IPS-15b (cell line): ENCODE measurements around the gene VTN.

Experiments
- H3K27me3 ChIP-seq: one replicate; pipeline ENCODE4 v1.6.1; 2013; ENCODE audit warnings: low read length; ENCODE audit not compliant: control insufficient read depth, insufficient read depth
- H3K36me3 ChIP-seq: one replicate; pipeline ENCODE4 v1.6.1; 2013; ENCODE audit warnings: low read length; ENCODE audit not compliant: control insufficient read depth, insufficient read depth
- H3K4me1 ChIP-seq: one replicate; pipeline ENCODE4 v1.6.1; 2013; ENCODE audit warnings: mild to moderate bottlenecking, low read length; ENCODE audit not compliant: control insufficient read depth, insufficient read depth
- H3K4me3 ChIP-seq: one replicate; pipeline ENCODE4 v1.5.1; 2013; ENCODE audit warnings: low read depth, low read length
- H3K9ac ChIP-seq: one replicate; pipeline ENCODE4 v1.6.1; 2013; ENCODE audit warnings: low read depth, mild to moderate bottlenecking, low read length
- H3K9me3 ChIP-seq: one replicate; pipeline ENCODE4 v1.6.1; 2013; ENCODE audit warnings: mild to moderate bottlenecking, low read length; ENCODE audit not compliant: control insufficient read depth, insufficient read depth

Gene VTN

GRCh38 chr17:28379814-28380801, 10.0 kb upstream of the VTN start:
- no peaks in the 10 kb centered on the region for H3K36me3 ChIP-seq
- H3K9me3 ChIP-seq: no peaks in the 10 kb centered on the region
- no peak overlapping the region for H3K9ac ChIP-seq
- peaks cover 78% of the 10 kb centered on the region for H3K27me3 ChIP-seq
- H3K4me3 ChIP-seq: no peak overlapping the region
- no peaks in the 10 kb centered on the region for H3K4me1 ChIP-seq

- Histone ChIP-seq H3K4me3 (peak overlapping the region; percentile 85), H3K9me3 (no peaks in the 10 kb centered on the region), H3K4me1 (peaks cover 10% of the 10 kb centered on the region), H3K9ac (no peak overlapping the region), H3K36me3 (no peaks in the 10 kb centered on the region), H3K27me3 (peaks cover 38% of the 10 kb centered on the region)
These were observed 2.8 kb upstream of the VTN start for GRCh38 chr17:28372945-28373274.

GRCh38 chr17:28372203-28372944, 2.3 kb upstream of the VTN start:
- H3K9ac ChIP-seq: no peak overlapping the region
- no peaks in the 10 kb centered on the region for H3K36me3 ChIP-seq
- peaks cover 37% of the 10 kb centered on the region for H3K27me3 ChIP-seq
- H3K9me3 ChIP-seq: no peaks in the 10 kb centered on the region
- H3K4me3 ChIP-seq: peak overlapping the region; percentile 85
- peaks cover 10% of the 10 kb centered on the region for H3K4me1 ChIP-seq

GRCh38 chr17:28371245-28372202, 1.4 kb upstream of the VTN start, which contains the start of gene SARM1:
TSS of gene SARM1 (plus strand) at chr17:28371694. CDS start at chr17:28372033, 339 bp downstream.
- Histone ChIP-seq H3K27me3 (peaks cover 32% of the 10 kb centered on the region), H3K9ac (no peak within 1 kb of the TSS), H3K4me3 (peak within 1 kb of the TSS; percentile 85), H3K36me3 (no peaks in the 10 kb centered on the region), H3K9me3 (no peaks in the 10 kb centered on the region), H3K4me1 (peaks cover 10% of the 10 kb centered on the region)

GRCh38 chr17:28370744-28371103, 617 bp upstream of the VTN start:
- Histone ChIP-seq H3K9me3 (no peaks in the 10 kb centered on the region), H3K36me3 (no peaks in the 10 kb centered on the region), H3K4me1 (peaks cover 10% of the 10 kb centered on the region), H3K9ac (no peak overlapping the region), H3K4me3 (peak overlapping the region; percentile 39), H3K27me3 (peaks cover 30% of the 10 kb centered on the region)

GRCh38 chr17:28369684-28370034, 448 bp downstream of the VTN start:
- Histone ChIP-seq H3K4me3 (no peak overlapping the region), H3K36me3 (no peaks in the 10 kb centered on the region), H3K27me3 (peaks cover 25% of the 10 kb centered on the region), H3K9ac (no peak overlapping the region), H3K9me3 (no peaks in the 10 kb centered on the region), H3K4me1 (peaks cover 10% of the 10 kb centered on the region)

- Histone ChIP-seq H3K9me3 (no peaks in the 10 kb centered on the region), H3K27me3 (peaks cover 19% of the 10 kb centered on the region), H3K4me3 (no peak overlapping the region), H3K9ac (no peak overlapping the region), H3K4me1 (peaks cover 10% of the 10 kb centered on the region), H3K36me3 (no peaks in the 10 kb centered on the region)
These were observed 1.0 kb downstream of the VTN start for GRCh38 chr17:28368915-28369683.

GRCh38 chr17:28368306-28368831, 1.7 kb downstream of the VTN start:
- Histone ChIP-seq H3K9me3 (no peaks in the 10 kb centered on the region), H3K9ac (no peak overlapping the region), H3K27me3 (peaks cover 15% of the 10 kb centered on the region), H3K4me3 (no peak overlapping the region), H3K4me1 (peaks cover 10% of the 10 kb centered on the region), H3K36me3 (peaks cover 3% of the 10 kb centered on the region)

- Histone ChIP-seq H3K9ac (no peak overlapping the region), H3K36me3 (peaks cover 3% of the 10 kb centered on the region), H3K4me1 (peaks cover 10% of the 10 kb centered on the region), H3K9me3 (no peaks in the 10 kb centered on the region), H3K27me3 (peaks cover 9% of the 10 kb centered on the region), H3K4me3 (no peak overlapping the region)
These were observed 2.3 kb downstream of the VTN start for GRCh38 chr17:28367641-28368305.

- Histone ChIP-seq H3K36me3 (peaks cover 3% of the 10 kb centered on the region), H3K4me1 (peaks cover 10% of the 10 kb centered on the region), H3K9ac (no peak overlapping the region), H3K9me3 (no peaks in the 10 kb centered on the region), H3K4me3 (no peak overlapping the region), H3K27me3 (peaks cover under 1% of the 10 kb centered on the region)
These were observed 3.5 kb downstream of the VTN start for GRCh38 chr17:28366605-28367004.
